Spleen (tissue), 7 donors: ENCODE results near the gene AGMO.

Source experiments
- POLR2A ChIP-seq, 3 donors: fragments of 450-650 bp; IDR thresholded peaks; one replicate each; pipeline ENCODE4 v1.5.1; 2017; ENCODE audit warnings: antibody characterized with exemption in 3 of 3, mild to moderate bottlenecking in 1 of 3
- POLR2AphosphoS5 ChIP-seq, 3 donors: sonication (generic); formaldehyde crosslinking; IDR thresholded peaks; one replicate each; pipeline ENCODE4 v1.5.1; 2017; ENCODE audit warnings: antibody characterized with exemption in 3 of 3
- TF ChIP-seq, protein P1 (sequence below), 11 experiments: fragments of 200-600 bp in 7 of 11; fragments of 450-650 bp in 4 of 11; sonication (generic) in 4 of 11; IDR thresholded peaks in 8 of 11; conservative IDR thresholded peaks in 3 of 11; 1 replicate in 7 of 11; 2 replicates in 4 of 11; pipeline versions ENCODE4 v1.4.0 to v1.8.0; 2016 to 2021; ENCODE audit warnings: antibody characterized with exemption in 11 of 11, inconsistent platforms in 4 of 11, mild to moderate bottlenecking in 1 of 11
- donor health status: DM: no; HTN: no; CAD: no; lungs with moderate emphysema.
- donor health status: DM: no; HTN: no; CAD: no.
- donor health status: DM: no; HTN: no; CAD: no.

DNA sequence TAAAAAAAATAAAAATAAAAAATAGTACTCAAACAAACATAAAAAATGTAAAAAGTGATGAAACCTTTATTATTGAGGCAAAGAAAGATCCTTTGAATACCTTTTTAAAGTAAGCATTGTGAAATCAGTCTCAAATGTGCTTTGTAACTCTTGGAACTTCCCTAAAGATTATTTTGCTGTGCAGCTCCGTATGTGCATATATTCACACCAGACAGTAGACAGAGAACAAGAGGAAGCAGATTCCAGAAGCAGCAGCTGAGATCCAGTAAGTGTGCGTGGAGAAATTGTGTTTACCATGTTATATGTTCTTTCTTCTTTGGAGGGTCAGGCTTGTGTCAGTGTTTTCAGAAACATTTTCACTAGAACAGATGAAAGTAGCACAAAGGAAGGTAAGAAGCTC is 324.9 kb downstream of the AGMO start:
- TF ChIP-seq, protein P1, sequence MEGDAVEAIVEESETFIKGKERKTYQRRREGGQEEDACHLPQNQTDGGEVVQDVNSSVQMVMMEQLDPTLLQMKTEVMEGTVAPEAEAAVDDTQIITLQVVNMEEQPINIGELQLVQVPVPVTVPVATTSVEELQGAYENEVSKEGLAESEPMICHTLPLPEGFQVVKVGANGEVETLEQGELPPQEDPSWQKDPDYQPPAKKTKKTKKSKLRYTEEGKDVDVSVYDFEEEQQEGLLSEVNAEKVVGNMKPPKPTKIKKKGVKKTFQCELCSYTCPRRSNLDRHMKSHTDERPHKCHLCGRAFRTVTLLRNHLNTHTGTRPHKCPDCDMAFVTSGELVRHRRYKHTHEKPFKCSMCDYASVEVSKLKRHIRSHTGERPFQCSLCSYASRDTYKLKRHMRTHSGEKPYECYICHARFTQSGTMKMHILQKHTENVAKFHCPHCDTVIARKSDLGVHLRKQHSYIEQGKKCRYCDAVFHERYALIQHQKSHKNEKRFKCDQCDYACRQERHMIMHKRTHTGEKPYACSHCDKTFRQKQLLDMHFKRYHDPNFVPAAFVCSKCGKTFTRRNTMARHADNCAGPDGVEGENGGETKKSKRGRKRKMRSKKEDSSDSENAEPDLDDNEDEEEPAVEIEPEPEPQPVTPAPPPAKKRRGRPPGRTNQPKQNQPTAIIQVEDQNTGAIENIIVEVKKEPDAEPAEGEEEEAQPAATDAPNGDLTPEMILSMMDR (IDR thresholded peaks at IDR 0.05 in 8 of 11, conservative IDR thresholded peaks at IDR 0.05 in 3 of 11), result no peak
- TF ChIP-seq POLR2AphosphoS5 (IDR thresholded peaks at IDR 0.05) (no peak), POLR2A (IDR thresholded peaks at IDR 0.05) (no peak)
